ENCODE data around the gene TNFSF13. TPM values are rescaled to one million over a fixed set of nuclear protein-coding genes. Genes with fewer than 3 reads are reported as not detected.
A peak's percentile ranks its signal among the peaks of the same experiment; 100 is the strongest.

TNFSF13 gene, protein sequence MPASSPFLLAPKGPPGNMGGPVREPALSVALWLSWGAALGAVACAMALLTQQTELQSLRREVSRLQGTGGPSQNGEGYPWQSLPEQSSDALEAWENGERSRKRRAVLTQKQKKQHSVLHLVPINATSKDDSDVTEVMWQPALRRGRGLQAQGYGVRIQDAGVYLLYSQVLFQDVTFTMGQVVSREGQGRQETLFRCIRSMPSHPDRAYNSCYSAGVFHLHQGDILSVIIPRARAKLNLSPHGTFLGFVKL
- 1.1 TPM for polyA plus RNA-seq (2013, experiment 1 of 2)
- polyA plus RNA-seq (2013, experiment 2 of 2): 0.92 TPM

GRCh38 chr17:7558544-7559319, at the start of gene TNFSF13:
Gene TNFSF13 (plus strand): TSS chr17:7558750. CDS start chr17:7559040, 290 bp downstream.
- Histone ChIP-seq H3K79me1 (ENCODE audit: low read length) (peaks cover 7% of the 10 kb centered on the region), H2AK5ac (ENCODE audit: low read length) (no peak within 1 kb of the TSS), H3K4me3 (ENCODE audit: low read length) (no peak within 1 kb of the TSS), H4K8ac (ENCODE audit: low read depth, low read length) (no peak within 1 kb of the TSS), H3K27ac (ENCODE audit: low read depth, low read length) (no peak within 1 kb of the TSS), H3K4ac (ENCODE audit: low read depth, low read length) (no peak within 1 kb of the TSS), H2BK5ac (ENCODE audit: low read length) (no peak within 1 kb of the TSS), H2BK15ac (replicated peaks; ENCODE audit: low read depth) (no peak within 1 kb of the TSS), H3K56ac (ENCODE audit: low read length) (peak within 1 kb of the TSS; percentile 73), H3K36me3 (ENCODE audit: control insufficient read depth, insufficient read depth, low read length) (no peaks in the 10 kb centered on the region), H3K27me3 (ENCODE audit: insufficient read depth, low read length, poor library complexity) (no peaks in the 10 kb centered on the region), H3K4me1 (ENCODE audit: control insufficient read depth, low read depth, low read length) (peaks cover 7% of the 10 kb centered on the region), H3K23ac (ENCODE audit: low read length) (no peak within 1 kb of the TSS), H4K5ac (ENCODE audit: low read length) (no peak within 1 kb of the TSS), H3K79me2 (ENCODE audit: control insufficient read depth, insufficient read depth, low read length) (peaks cover 14% of the 10 kb centered on the region), H3K9ac (ENCODE audit: low read length) (peak within 1 kb of the TSS; percentile 25), H2BK120ac (ENCODE audit: low read depth, low read length) (no peak within 1 kb of the TSS), H3K4me2 (ENCODE audit: low read length) (no peak within 1 kb of the TSS), H3K18ac (ENCODE audit: low read length) (no peak within 1 kb of the TSS)
- no peak for DNase-seq
- no CpG with 5 or more reads among the region's 16 CpGs for WGBS (ENCODE audit: extremely low coverage, insufficient coverage, low lambda C conversion rate)

DNA sequence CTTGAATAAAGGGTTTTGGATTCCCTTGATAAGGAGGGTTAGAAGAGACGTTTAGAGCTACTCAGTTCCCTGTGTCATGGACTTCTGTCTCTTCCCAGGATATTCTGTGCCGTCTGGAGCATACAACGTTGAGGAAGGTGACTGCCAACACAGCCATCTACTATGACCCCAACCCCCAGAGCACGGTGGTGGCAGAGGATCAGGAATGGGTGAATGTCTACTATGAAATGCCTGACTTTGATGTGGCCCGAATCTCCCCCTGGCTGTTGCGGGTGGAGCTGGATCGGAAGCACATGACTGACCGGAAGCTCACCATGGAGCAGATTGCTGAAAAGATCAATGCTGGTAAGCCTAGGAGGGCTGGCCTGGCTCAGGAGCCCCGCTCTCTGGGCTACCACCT, 49.7 kb upstream of the TNFSF13 start:
- Histone ChIP-seq H2BK120ac (ENCODE audit: low read depth, low read length) (no peak overlapping the region), H3K79me1 (ENCODE audit: low read length) (no peaks in the 10 kb centered on the region), H3K56ac (ENCODE audit: low read length) (no peak overlapping the region), H4K5ac (ENCODE audit: low read length) (no peak overlapping the region), H3K4me3 (ENCODE audit: low read length) (no peak overlapping the region), H2AK5ac (ENCODE audit: low read length) (no peak overlapping the region), H3K18ac (ENCODE audit: low read length) (no peak overlapping the region), H3K36me3 (ENCODE audit: control insufficient read depth, insufficient read depth, low read length) (peaks cover 38% of the 10 kb centered on the region), H3K4ac (ENCODE audit: low read depth, low read length) (no peak overlapping the region), H2BK15ac (replicated peaks; ENCODE audit: low read depth) (no peak overlapping the region), H3K27ac (ENCODE audit: low read depth, low read length) (no peak overlapping the region), H3K9ac (ENCODE audit: low read length) (no peak overlapping the region), H3K27me3 (ENCODE audit: insufficient read depth, low read length, poor library complexity) (no peaks in the 10 kb centered on the region), H3K4me2 (ENCODE audit: low read length) (no peak overlapping the region), H3K4me1 (ENCODE audit: control insufficient read depth, low read depth, low read length) (no peaks in the 10 kb centered on the region), H3K79me2 (ENCODE audit: control insufficient read depth, insufficient read depth, low read length) (no peaks in the 10 kb centered on the region), H3K23ac (ENCODE audit: low read length) (no peak overlapping the region), H2BK5ac (ENCODE audit: low read length) (no peak overlapping the region), H4K8ac (ENCODE audit: low read depth, low read length) (no peak overlapping the region)
- WGBS (ENCODE audit: extremely low coverage, insufficient coverage, low lambda C conversion rate): no CpG with 5 or more reads among the region's 9 CpGs
- no peak for DNase-seq

GRCh38 chr17:7509937-7510336, 48.6 kb upstream of the TNFSF13 start:
- Histone ChIP-seq H3K4me2 (ENCODE audit: low read length) (no peak overlapping the region), H3K27ac (ENCODE audit: low read depth, low read length) (no peak overlapping the region), H3K79me2 (ENCODE audit: control insufficient read depth, insufficient read depth, low read length) (no peaks in the 10 kb centered on the region), H2BK15ac (replicated peaks; ENCODE audit: low read depth) (no peak overlapping the region), H3K27me3 (ENCODE audit: insufficient read depth, low read length, poor library complexity) (no peaks in the 10 kb centered on the region), H3K9ac (ENCODE audit: low read length) (no peak overlapping the region), H4K5ac (ENCODE audit: low read length) (no peak overlapping the region), H2AK5ac (ENCODE audit: low read length) (no peak overlapping the region), H3K4me3 (ENCODE audit: low read length) (no peak overlapping the region), H3K56ac (ENCODE audit: low read length) (no peak overlapping the region), H3K4me1 (ENCODE audit: control insufficient read depth, low read depth, low read length) (no peaks in the 10 kb centered on the region), H3K36me3 (ENCODE audit: control insufficient read depth, insufficient read depth, low read length) (peaks cover 40% of the 10 kb centered on the region), H2BK120ac (ENCODE audit: low read depth, low read length) (no peak overlapping the region), H3K79me1 (ENCODE audit: low read length) (no peaks in the 10 kb centered on the region), H4K8ac (ENCODE audit: low read depth, low read length) (no peak overlapping the region), H3K4ac (ENCODE audit: low read depth, low read length) (no peak overlapping the region), H3K23ac (ENCODE audit: low read length) (no peak overlapping the region), H3K18ac (ENCODE audit: low read length) (no peak overlapping the region), H2BK5ac (ENCODE audit: low read length) (no peak overlapping the region)
- no peak for DNase-seq
- WGBS (ENCODE audit: extremely low coverage, insufficient coverage, low lambda C conversion rate): no CpG with 5 or more reads among the region's 5 CpGs

GRCh38 chr17:7511108-7511507, 47.4 kb upstream of the TNFSF13 start:
- no peaks in the 10 kb centered on the region for H3K4me1 ChIP-seq (ENCODE audit: control insufficient read depth, low read depth, low read length)
- H3K23ac ChIP-seq (ENCODE audit: low read length): no peak overlapping the region
- H4K8ac ChIP-seq (ENCODE audit: low read depth, low read length): no peak overlapping the region
- no peak overlapping the region for H3K18ac ChIP-seq (ENCODE audit: low read length)
- no peak overlapping the region for H3K27ac ChIP-seq (ENCODE audit: low read depth, low read length)
- H3K79me2 ChIP-seq (ENCODE audit: control insufficient read depth, insufficient read depth, low read length): no peaks in the 10 kb centered on the region
- H3K79me1 ChIP-seq (ENCODE audit: low read length): no peaks in the 10 kb centered on the region
- no peak overlapping the region for H2BK5ac ChIP-seq (ENCODE audit: low read length)
- no peak overlapping the region for H3K4me3 ChIP-seq (ENCODE audit: low read length)
- WGBS (ENCODE audit: extremely low coverage, insufficient coverage, low lambda C conversion rate): no CpG with 5 or more reads among the region's 10 CpGs
- no peak overlapping the region for H2BK15ac ChIP-seq (replicated peaks; ENCODE audit: low read depth)
- no peak overlapping the region for H4K5ac ChIP-seq (ENCODE audit: low read length)
- no peak overlapping the region for H3K4ac ChIP-seq (ENCODE audit: low read depth, low read length)
- no peak overlapping the region for H3K9ac ChIP-seq (ENCODE audit: low read length)
- H3K56ac ChIP-seq (ENCODE audit: low read length): no peak overlapping the region
- peaks cover 40% of the 10 kb centered on the region for H3K36me3 ChIP-seq (ENCODE audit: control insufficient read depth, insufficient read depth, low read length)
- no peaks in the 10 kb centered on the region for H3K27me3 ChIP-seq (ENCODE audit: insufficient read depth, low read length, poor library complexity)
- H3K4me2 ChIP-seq (ENCODE audit: low read length): no peak overlapping the region
- DNase-seq: no peak
- no peak overlapping the region for H2AK5ac ChIP-seq (ENCODE audit: low read length)
- H2BK120ac ChIP-seq (ENCODE audit: low read depth, low read length): no peak overlapping the region

- H3K23ac ChIP-seq (ENCODE audit: low read length): no peak overlapping the region
- H2AK5ac ChIP-seq (ENCODE audit: low read length): no peak overlapping the region
- H3K56ac ChIP-seq (ENCODE audit: low read length): no peak overlapping the region
- peaks cover 36% of the 10 kb centered on the region for H3K36me3 ChIP-seq (ENCODE audit: control insufficient read depth, insufficient read depth, low read length)
- no peak overlapping the region for H2BK5ac ChIP-seq (ENCODE audit: low read length)
- no peaks in the 10 kb centered on the region for H3K79me1 ChIP-seq (ENCODE audit: low read length)
- no peak overlapping the region for H4K5ac ChIP-seq (ENCODE audit: low read length)
- H3K4me3 ChIP-seq (ENCODE audit: low read length): no peak overlapping the region
- H2BK15ac ChIP-seq (replicated peaks; ENCODE audit: low read depth): no peak overlapping the region
- H3K27ac ChIP-seq (ENCODE audit: low read depth, low read length): no peak overlapping the region
- no peak overlapping the region for H3K4ac ChIP-seq (ENCODE audit: low read depth, low read length)
- DNase-seq: no peak
- no peaks in the 10 kb centered on the region for H3K4me1 ChIP-seq (ENCODE audit: control insufficient read depth, low read depth, low read length)
- H3K27me3 ChIP-seq (ENCODE audit: insufficient read depth, low read length, poor library complexity): no peaks in the 10 kb centered on the region
- H3K4me2 ChIP-seq (ENCODE audit: low read length): no peak overlapping the region
- no peak overlapping the region for H3K9ac ChIP-seq (ENCODE audit: low read length)
- no peak overlapping the region for H2BK120ac ChIP-seq (ENCODE audit: low read depth, low read length)
- no CpG with 5 or more reads among the region's 15 CpGs for WGBS (ENCODE audit: extremely low coverage, insufficient coverage, low lambda C conversion rate)
- H4K8ac ChIP-seq (ENCODE audit: low read depth, low read length): no peak overlapping the region
- no peaks in the 10 kb centered on the region for H3K79me2 ChIP-seq (ENCODE audit: control insufficient read depth, insufficient read depth, low read length)
- H3K18ac ChIP-seq (ENCODE audit: low read length): no peak overlapping the region
These were observed 46.4 kb upstream of the TNFSF13 start for GRCh38 chr17:7512105-7512504.
